PC-3 (cell line): ENCODE measurements around the gene LEP. TPM values are rescaled to one million over a fixed set of nuclear protein-coding genes. Genes with fewer than 3 reads are reported as not detected.

ENCODE experiments used
- ATAC-seq: fragments of 200-7000 bp; cut with Tn5 transposase; 2 replicates; pipeline ENCODE4 v1.9.1; 2020; ENCODE audit warnings: mild to moderate bottlenecking, moderate library complexity
- BruUV-seq: library from RNA; stranded (reverse); fragments of 400-500 nt; replicated peaks from 2 replicates; lab custom pipeline; 2021; lab: Mats Ljungman, UMichigan
- CTCF ChIA-PET: fragments of 300-600 bp; sonication (Branson Sonifier 250); formaldehyde crosslinking; loops from one replicate; lab custom pipeline; 2022; ENCODE audit warnings: antibody characterized with exemption; lab: Charles Lee
- POLR2A ChIA-PET: fragments of 300-600 bp; sonication (Branson Sonifier 250); formaldehyde crosslinking; loops from one replicate; lab custom pipeline; 2022; ENCODE audit warnings: antibody characterized with exemption; ENCODE audit not compliant: unreplicated experiment; lab: Charles Lee
- DNase-seq: peaks from one replicate; pipeline ENCODE4 v3.0.0-alpha.2; 2015
- H2AFZ ChIP-seq: fragments of 300-600 bp; sonication (generic); 2 replicates; pipeline ENCODE4 v1.6.0; 2016; ENCODE audit warnings: antibody characterized with exemption, low read length
- H3F3A ChIP-seq: fragments of 300-600 bp; sonication (generic); one replicate; pipeline ENCODE4 v1.6.0; 2017; ENCODE audit warnings: antibody characterized with exemption, low read length, control low read depth, mild to moderate bottlenecking; ENCODE audit not compliant: unreplicated experiment
- H3K27ac ChIP-seq: fragments of 300-600 bp; sonication (generic); 2 replicates; pipeline ENCODE4 v1.5.1; 2016; ENCODE audit warnings: mild to moderate bottlenecking, low read length
- H3K27me3 ChIP-seq: fragments of 300-600 bp; sonication (generic); 2 replicates; pipeline ENCODE4 v1.6.1; 2016; ENCODE audit warnings: low read length, mixed read lengths
- H3K36me3 ChIP-seq: fragments of 300-600 bp; sonication (generic); 2 replicates; pipeline ENCODE4 v1.6.1; 2016; ENCODE audit warnings: low read depth, mixed run types, low read length, mixed read lengths
- H3K4me1 ChIP-seq: fragments of 300-600 bp; sonication (generic); 2 replicates; pipeline ENCODE4 v1.5.1; 2016; ENCODE audit warnings: low read length; ENCODE audit not compliant: insufficient read depth
- H3K4me2 ChIP-seq: fragments of 300-600 bp; sonication (generic); 2 replicates; pipeline ENCODE4 v1.6.0; 2016; ENCODE audit warnings: low read length
- H3K4me3 ChIP-seq: fragments of 300-600 bp; sonication (generic); 2 replicates; pipeline ENCODE4 v1.5.1; 2016; ENCODE audit warnings: mild to moderate bottlenecking, low read length, mixed read lengths
- H3K79me2 ChIP-seq: fragments of 300-600 bp; sonication (generic); 2 replicates; pipeline ENCODE4 v1.6.1; 2017; ENCODE audit warnings: low read length, mixed read lengths
- H3K9ac ChIP-seq: fragments of 300-600 bp; sonication (generic); 2 replicates; pipeline ENCODE4 v1.6.0; 2016; ENCODE audit warnings: mild to moderate bottlenecking, low read length
- H3K9me2 ChIP-seq: fragments of 300-600 bp; sonication (generic); replicated peaks from 2 replicates; pipeline ENCODE4 v1.6.1; 2016; ENCODE audit warnings: mixed run types, low read length, mixed read lengths
- H3K9me3 ChIP-seq: fragments of 300-600 bp; sonication (generic); 2 replicates; pipeline ENCODE4 v1.6.1; 2016; ENCODE audit warnings: low read length, mixed read lengths
- H4K20me1 ChIP-seq: fragments of 300-600 bp; sonication (generic); 2 replicates; pipeline ENCODE4 v1.6.1; 2016; ENCODE audit warnings: low read length, mixed read lengths
- CTCF ChIP-seq: fragments of 300-600 bp; sonication (generic); conservative IDR thresholded peaks from 2 replicates; pipeline ENCODE4 v1.5.1; 2017; ENCODE audit warnings: antibody characterized with exemption, low read depth, mild to moderate bottlenecking, low read length
- EZH2 ChIP-seq: fragments of 300-600 bp; sonication (generic); IDR thresholded peaks from one replicate; pipeline ENCODE4 v1.6.1; 2017; ENCODE audit warnings: antibody characterized with exemption, mild to moderate bottlenecking, low read length; ENCODE audit not compliant: unreplicated experiment
- EZH2phosphoT487 ChIP-seq: fragments of 300-600 bp; sonication (generic); IDR thresholded peaks from 2 replicates; pipeline ENCODE4 v1.6.1; 2018; ENCODE audit warnings: mild to moderate bottlenecking, antibody characterized with exemption, low read length, borderline replicate concordance
- intact Hi-C: fragments of 100-400 bp; cut with micrococcal nuclease; formaldehyde crosslinking; loops from 2 replicates; pipeline ENCODE4 v1.9.0; 2023
- total RNA-seq: library from RNA; depleted of rRNA; stranded (reverse); fragments of >200 nt; gene quantifications from 2 replicates; pipeline ENCODE4 v1.2.3, GENCODE V29; 2014

The LEP gene
- total RNA-seq, 1 experiment from 2014 or later: not detected

DNA sequence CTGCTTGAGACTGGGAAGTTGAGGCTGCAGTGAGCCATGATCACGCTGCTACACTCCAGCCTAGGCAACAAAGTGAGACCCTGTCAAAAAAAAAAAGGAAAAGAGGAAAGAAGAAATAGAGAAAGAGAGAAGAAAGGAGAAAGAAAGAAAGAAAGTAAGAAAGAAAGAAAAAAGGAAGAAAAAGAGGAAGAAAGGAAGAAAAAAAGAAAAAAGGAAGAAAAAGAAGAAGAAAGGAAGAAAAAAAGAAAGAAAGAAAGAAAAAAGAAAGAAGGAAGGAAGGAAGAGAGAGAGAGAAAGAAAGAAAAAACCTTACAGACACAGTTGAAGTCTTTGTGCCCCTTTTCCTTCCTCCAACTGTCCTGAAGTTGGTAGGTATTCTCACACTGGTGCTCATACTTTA lies 26.6 kb upstream of the LEP start:
- H3K27me3 ChIP-seq: no peaks in the 10 kb centered on the region
- no peak overlapping the region for H3K27ac ChIP-seq
- H3K4me3 ChIP-seq: no peak overlapping the region
- ChIA-PET CTCF (interaction anchor here (0.6 kb wide), 1 partner anchor 179 kb away, joined by 3 read pairs; no protein-coding TSS in a partner anchor), POLR2A (no interaction called here)
- H3K9me2 ChIP-seq: no peaks in the 10 kb centered on the region
- no peak overlapping the region for H3K4me2 ChIP-seq
- DNase-seq: no peak
- H3K79me2 ChIP-seq: no peaks in the 10 kb centered on the region
- H3K9ac ChIP-seq: no peak overlapping the region
- no peaks in the 10 kb centered on the region for H3F3A ChIP-seq
- TF ChIP-seq EZH2phosphoT487: no peak
- no peak for TF ChIP-seq EZH2
- no peak for TF ChIP-seq CTCF
- ATAC-seq: no peak
- BruUV-seq: no TSS peak
- no peaks in the 10 kb centered on the region for H3K36me3 ChIP-seq
- H2AFZ ChIP-seq: no peak overlapping the region
- intact Hi-C loops: loop anchor here (5.0 kb wide), 1 partner anchor 1412 kb away; no protein-coding TSS in a partner anchor
- peaks cover 14% of the 10 kb centered on the region for H3K4me1 ChIP-seq
- no peaks in the 10 kb centered on the region for H3K9me3 ChIP-seq
- H4K20me1 ChIP-seq: no peaks in the 10 kb centered on the region

GRCh38 chr7:128215281-128215680 lies 25.8 kb upstream of the LEP start:
- H3K4me1 ChIP-seq: peaks cover 11% of the 10 kb centered on the region
- no peak overlapping the region for H3K9ac ChIP-seq
- no peak overlapping the region for H2AFZ ChIP-seq
- DNase-seq (peak; percentile 47), ATAC-seq (peak; percentile 19; the same call in 1 of the 2 replicates)
- no peaks in the 10 kb centered on the region for H3K9me2 ChIP-seq
- H3K27me3 ChIP-seq: no peaks in the 10 kb centered on the region; the same call in 1 of the 2 replicates
- intact Hi-C loops: no loop called here
- H4K20me1 ChIP-seq: no peaks in the 10 kb centered on the region
- H3K4me2 ChIP-seq: no peak overlapping the region
- BruUV-seq: no TSS peak
- no peaks in the 10 kb centered on the region for H3K9me3 ChIP-seq
- no peak for TF ChIP-seq CTCF
- CTCF ChIA-PET: interaction anchor here (0.6 kb wide), 1 partner anchor 180 kb away, joined by 3 read pairs; no protein-coding TSS in a partner anchor
- POLR2A ChIA-PET: no interaction called here
- H3K36me3 ChIP-seq: no peaks in the 10 kb centered on the region
- H3F3A ChIP-seq: no peaks in the 10 kb centered on the region
- no peak overlapping the region for H3K4me3 ChIP-seq
- no peak overlapping the region for H3K27ac ChIP-seq
- H3K79me2 ChIP-seq: no peaks in the 10 kb centered on the region

DNA sequence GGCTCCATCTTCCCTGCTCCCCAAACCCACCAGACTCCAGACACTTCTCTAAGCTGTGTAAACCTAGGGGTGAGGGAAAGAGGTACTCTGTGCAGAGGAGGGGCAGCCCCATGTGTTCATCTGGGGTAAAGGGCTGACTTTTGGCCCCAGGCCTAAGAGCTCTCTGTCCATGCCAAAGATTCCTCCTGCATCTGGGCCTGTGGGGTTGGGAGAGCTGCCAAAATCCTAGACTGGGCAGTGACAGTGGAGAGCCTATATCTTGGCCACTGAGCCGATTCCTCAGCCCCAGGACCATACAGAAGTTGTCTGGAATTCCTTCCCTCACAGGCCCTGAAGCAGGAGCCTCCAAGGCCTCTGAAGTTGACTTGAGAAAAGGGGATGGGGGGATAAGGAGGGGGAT lies 25.3 kb upstream of the LEP start:
- no peak overlapping the region for H3K4me2 ChIP-seq
- TF ChIP-seq EZH2phosphoT487: no peak
- TF ChIP-seq CTCF: no peak
- TF ChIP-seq EZH2: no peak
- no peaks in the 10 kb centered on the region for H3K9me3 ChIP-seq
- peaks cover 6% of the 10 kb centered on the region for H3K4me1 ChIP-seq
- no peak overlapping the region for H3K9ac ChIP-seq
- no peaks in the 10 kb centered on the region for H3K9me2 ChIP-seq
- intact Hi-C loops: no loop called here
- no peaks in the 10 kb centered on the region for H4K20me1 ChIP-seq
- H3K4me3 ChIP-seq: no peak overlapping the region
- H3K79me2 ChIP-seq: no peaks in the 10 kb centered on the region
- ChIA-PET POLR2A (no interaction called here), CTCF (no interaction called here)
- no peak overlapping the region for H3K27ac ChIP-seq
- peak; percentile 38 for DNase-seq
- H3K36me3 ChIP-seq: no peaks in the 10 kb centered on the region
- no peak for ATAC-seq
- H3F3A ChIP-seq: no peaks in the 10 kb centered on the region
- H3K27me3 ChIP-seq: no peaks in the 10 kb centered on the region; the same call in 1 of the 2 replicates
- H2AFZ ChIP-seq: no peak overlapping the region
- no TSS peak for BruUV-seq
